Measurements from ENCODE around the gene RBM17.
A peak's percentile ranks its signal among the peaks of the same experiment; 100 is the strongest.

RBM17 gene

DNA sequence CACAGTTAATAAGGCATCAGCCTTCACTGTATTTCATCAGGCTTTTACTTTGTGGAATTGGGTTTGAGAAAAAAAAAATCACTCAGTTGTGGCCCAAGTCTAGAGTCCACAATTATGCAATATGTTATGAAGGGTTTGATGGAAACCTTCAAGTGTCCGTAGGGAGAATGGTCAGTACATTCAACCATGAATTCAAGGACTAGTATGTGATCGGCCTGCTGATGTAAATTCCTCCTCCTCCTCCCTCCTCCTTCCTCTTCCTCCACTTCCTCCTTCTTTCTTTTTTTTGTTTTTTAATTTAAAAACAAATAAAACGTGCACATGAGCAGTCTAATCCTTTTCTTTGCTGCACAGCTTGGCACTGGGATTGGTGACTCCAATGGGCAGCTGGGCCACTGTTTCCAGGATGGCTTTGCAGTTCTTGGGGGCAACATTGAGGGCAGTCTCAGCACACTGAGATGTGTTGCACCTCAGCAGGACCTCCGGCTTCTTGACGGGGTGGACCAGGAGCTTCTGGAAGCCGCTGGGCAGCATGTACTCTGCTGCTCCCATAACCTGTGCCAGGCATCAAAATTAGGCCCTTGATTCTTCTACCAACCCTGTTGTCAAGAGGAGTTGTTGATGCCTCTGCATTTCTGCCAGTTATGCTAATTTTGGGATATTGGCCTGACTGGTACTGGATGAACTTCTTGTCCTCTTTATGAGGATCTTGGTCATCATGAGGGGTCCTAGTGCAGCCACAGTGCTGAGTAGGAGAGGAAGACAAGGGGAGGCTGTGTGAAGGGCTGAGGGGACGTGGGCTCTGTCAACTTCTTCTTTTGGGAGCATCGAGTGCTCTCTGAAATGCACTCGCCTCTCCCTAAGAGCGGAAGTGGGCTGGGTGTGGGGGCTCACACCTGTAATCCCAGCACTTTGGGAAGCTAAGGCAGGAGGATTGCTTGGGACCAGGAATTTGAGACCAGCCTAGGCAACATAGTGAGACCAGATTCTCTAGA lies 17.4 kb upstream of the RBM17 start:
- Histone ChIP-seq H3K4me1 (ENCODE audit: control insufficient read depth in 1 of 2, insufficient read depth in 1 of 2, low read depth in 1 of 2, low read length in 1 of 2) (peaks cover 45 to 51% of the 10 kb centered on the region in 2 experiments), H3K27me3 (peaks cover 20% of the 10 kb centered on the region), H3K4me3 (ENCODE audit: low read depth in 1 of 2, low read length in 1 of 2) (peak overlapping the region in 1 of 2 experiments; percentile 10), H3K36me3 (no peaks in the 10 kb centered on the region), H3K9me3 (no peaks in the 10 kb centered on the region), H3K27ac (peak overlapping the region; percentile 51)
- TF ChIP-seq, protein P1, sequence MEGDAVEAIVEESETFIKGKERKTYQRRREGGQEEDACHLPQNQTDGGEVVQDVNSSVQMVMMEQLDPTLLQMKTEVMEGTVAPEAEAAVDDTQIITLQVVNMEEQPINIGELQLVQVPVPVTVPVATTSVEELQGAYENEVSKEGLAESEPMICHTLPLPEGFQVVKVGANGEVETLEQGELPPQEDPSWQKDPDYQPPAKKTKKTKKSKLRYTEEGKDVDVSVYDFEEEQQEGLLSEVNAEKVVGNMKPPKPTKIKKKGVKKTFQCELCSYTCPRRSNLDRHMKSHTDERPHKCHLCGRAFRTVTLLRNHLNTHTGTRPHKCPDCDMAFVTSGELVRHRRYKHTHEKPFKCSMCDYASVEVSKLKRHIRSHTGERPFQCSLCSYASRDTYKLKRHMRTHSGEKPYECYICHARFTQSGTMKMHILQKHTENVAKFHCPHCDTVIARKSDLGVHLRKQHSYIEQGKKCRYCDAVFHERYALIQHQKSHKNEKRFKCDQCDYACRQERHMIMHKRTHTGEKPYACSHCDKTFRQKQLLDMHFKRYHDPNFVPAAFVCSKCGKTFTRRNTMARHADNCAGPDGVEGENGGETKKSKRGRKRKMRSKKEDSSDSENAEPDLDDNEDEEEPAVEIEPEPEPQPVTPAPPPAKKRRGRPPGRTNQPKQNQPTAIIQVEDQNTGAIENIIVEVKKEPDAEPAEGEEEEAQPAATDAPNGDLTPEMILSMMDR (IDR thresholded peaks at IDR 0.05): no peak

DNA sequence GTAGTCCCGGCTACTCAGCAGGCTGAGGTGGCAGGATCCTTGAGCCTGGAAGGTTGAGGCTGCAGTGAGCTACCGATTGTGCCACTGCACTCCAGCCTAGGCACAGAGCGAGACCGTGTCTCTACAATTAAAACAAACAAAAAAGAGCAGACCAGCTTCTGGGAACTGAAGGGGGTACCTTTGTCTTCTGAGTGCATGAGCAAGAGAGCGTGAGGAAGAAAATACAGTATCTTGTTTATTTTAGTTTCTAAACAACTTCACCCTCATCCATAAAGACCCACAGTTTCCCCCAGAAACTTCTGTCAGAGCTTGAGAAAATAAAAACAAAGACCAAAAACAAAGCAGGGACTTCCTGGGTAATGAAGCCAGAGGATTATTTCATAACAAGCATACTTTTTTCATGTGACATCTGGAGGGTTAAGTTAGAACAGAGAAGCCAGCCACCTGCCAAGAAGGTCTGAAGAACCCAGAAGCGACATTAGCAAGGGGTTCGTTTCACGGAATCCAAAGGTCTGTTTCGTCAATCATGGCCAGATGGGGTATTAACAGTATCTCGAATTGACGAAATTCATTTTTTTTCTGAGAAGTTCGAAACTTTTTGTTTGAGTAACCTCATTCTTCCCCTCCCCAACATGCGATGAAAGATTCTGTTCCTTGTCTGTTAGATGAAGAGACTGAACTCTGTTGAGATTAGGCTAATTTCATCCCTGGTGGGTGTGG lies 16.5 kb upstream of the RBM17 start:
- Histone ChIP-seq H3K27ac (peak overlapping the region; percentile 51), H3K36me3 (no peaks in the 10 kb centered on the region), H3K4me3 (ENCODE audit: low read depth in 1 of 2, low read length in 1 of 2) (peak overlapping the region in 1 of 2 experiments; percentile 10), H3K27me3 (peaks cover 20% of the 10 kb centered on the region), H3K4me1 (ENCODE audit: control insufficient read depth in 1 of 2, insufficient read depth in 1 of 2, low read depth in 1 of 2, low read length in 1 of 2) (peaks cover 44 to 49% of the 10 kb centered on the region in 2 experiments), H3K9me3 (no peaks in the 10 kb centered on the region)
- TF ChIP-seq, protein P1 (IDR thresholded peaks at IDR 0.05): no peak

GRCh38 chr10:6074489-6075301 lies 14.1 kb upstream of the RBM17 start:
- H3K27ac ChIP-seq: no peak overlapping the region
- TF ChIP-seq, protein P1 (IDR thresholded peaks at IDR 0.05): no peak
- H3K9me3 ChIP-seq: no peaks in the 10 kb centered on the region
- peaks cover 24 to 27% of the 10 kb centered on the region in 2 experiments for H3K4me1 ChIP-seq (ENCODE audit: control insufficient read depth in 1 of 2, insufficient read depth in 1 of 2, low read depth in 1 of 2, low read length in 1 of 2)
- H3K36me3 ChIP-seq: no peaks in the 10 kb centered on the region
- peaks cover 20% of the 10 kb centered on the region for H3K27me3 ChIP-seq
- H3K4me3 ChIP-seq (ENCODE audit: low read depth in 1 of 2, low read length in 1 of 2): no peak overlapping the region

GRCh38 chr10:6077071-6077675 lies 11.7 kb upstream of the RBM17 start:
- peaks cover 20% of the 10 kb centered on the region for H3K27me3 ChIP-seq
- H3K4me1 ChIP-seq (ENCODE audit: control insufficient read depth in 1 of 2, insufficient read depth in 1 of 2, low read depth in 1 of 2, low read length in 1 of 2): peaks cover 5 to 8% of the 10 kb centered on the region in 2 experiments
- no peaks in the 10 kb centered on the region for H3K9me3 ChIP-seq
- TF ChIP-seq, protein P1 (IDR thresholded peaks at IDR 0.05): no peak
- no peak overlapping the region for H3K4me3 ChIP-seq (ENCODE audit: low read depth in 1 of 2, low read length in 1 of 2)
- H3K27ac ChIP-seq: no peak overlapping the region
- no peaks in the 10 kb centered on the region for H3K36me3 ChIP-seq

DNA sequence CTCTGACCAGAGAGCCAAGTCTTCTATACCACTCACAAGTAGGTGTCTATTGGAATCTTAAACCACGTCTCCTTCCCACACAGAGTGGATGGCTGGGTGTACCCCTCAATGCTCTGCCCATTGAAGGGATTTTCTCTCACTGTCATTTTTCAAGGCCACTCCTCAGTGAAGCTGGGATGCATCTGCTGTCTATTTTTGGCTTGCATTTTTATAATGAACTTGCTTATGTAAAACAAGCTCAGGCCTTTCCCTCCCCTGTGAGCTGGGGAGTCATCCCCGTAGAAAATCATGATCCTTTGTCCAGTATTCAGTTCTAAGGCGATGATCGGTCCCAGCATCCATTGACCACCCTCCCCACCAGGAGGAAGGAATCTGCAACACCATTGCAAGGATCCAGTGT lies 9.8 kb upstream of the RBM17 start:
- H3K27me3 ChIP-seq: peaks cover 31% of the 10 kb centered on the region
- H3K9me3 ChIP-seq: no peaks in the 10 kb centered on the region
- no peaks in the 10 kb centered on the region for H3K36me3 ChIP-seq
- no peak overlapping the region for H3K4me3 ChIP-seq (ENCODE audit: low read depth in 1 of 2, low read length in 1 of 2)
- H3K4me1 ChIP-seq (ENCODE audit: control insufficient read depth in 1 of 2, insufficient read depth in 1 of 2, low read depth in 1 of 2, low read length in 1 of 2): no peaks in the 10 kb centered on the region
- no peak overlapping the region for H3K27ac ChIP-seq
- TF ChIP-seq, protein P1 (IDR thresholded peaks at IDR 0.05): no peak
